C4-2B (cell line): Measurements from ENCODE around the gene KIF5B.
A peak's percentile ranks its signal among the peaks of the same experiment; 100 is the strongest.

ENCODE experiments used
- H3K27ac ChIP-seq: fragments of 450-650 bp; 2 replicates; pipeline ENCODE4 v1.5.1; 2017
- ZFX ChIP-seq: fragments of 450-650 bp; IDR thresholded peaks from 2 replicates; pipeline ENCODE4 v1.6.1; 2017
- TF ChIP-seq, protein P1 (sequence below): fragments of 450-650 bp; conservative IDR thresholded peaks from 2 replicates; pipeline ENCODE4 v1.5.1; 2017; ENCODE audit warnings: mild to moderate bottlenecking

Gene KIF5B

DNA sequence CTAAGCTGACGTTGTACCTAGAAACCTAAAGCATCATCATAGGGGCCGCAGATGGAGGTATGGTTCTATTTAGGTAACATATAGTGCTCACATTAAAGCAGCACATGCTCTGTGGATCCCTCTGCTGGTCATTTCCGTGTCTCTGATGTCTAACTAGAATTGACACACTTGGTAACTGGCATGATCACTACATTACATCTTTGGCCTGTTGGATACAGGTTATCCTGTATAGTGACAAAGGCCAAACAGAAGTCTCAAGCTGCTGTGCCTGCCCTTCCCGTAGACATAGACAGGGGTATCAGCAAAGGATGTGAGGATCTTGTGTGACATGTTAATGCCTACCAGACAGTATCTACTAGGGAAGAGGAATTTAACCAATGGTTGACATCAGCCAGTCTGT, 51.2 kb downstream of the KIF5B start:
- TF ChIP-seq, protein P1, sequence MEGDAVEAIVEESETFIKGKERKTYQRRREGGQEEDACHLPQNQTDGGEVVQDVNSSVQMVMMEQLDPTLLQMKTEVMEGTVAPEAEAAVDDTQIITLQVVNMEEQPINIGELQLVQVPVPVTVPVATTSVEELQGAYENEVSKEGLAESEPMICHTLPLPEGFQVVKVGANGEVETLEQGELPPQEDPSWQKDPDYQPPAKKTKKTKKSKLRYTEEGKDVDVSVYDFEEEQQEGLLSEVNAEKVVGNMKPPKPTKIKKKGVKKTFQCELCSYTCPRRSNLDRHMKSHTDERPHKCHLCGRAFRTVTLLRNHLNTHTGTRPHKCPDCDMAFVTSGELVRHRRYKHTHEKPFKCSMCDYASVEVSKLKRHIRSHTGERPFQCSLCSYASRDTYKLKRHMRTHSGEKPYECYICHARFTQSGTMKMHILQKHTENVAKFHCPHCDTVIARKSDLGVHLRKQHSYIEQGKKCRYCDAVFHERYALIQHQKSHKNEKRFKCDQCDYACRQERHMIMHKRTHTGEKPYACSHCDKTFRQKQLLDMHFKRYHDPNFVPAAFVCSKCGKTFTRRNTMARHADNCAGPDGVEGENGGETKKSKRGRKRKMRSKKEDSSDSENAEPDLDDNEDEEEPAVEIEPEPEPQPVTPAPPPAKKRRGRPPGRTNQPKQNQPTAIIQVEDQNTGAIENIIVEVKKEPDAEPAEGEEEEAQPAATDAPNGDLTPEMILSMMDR: peak; percentile 78
- TF ChIP-seq ZFX: no peak
- no peak overlapping the region for H3K27ac ChIP-seq

DNA sequence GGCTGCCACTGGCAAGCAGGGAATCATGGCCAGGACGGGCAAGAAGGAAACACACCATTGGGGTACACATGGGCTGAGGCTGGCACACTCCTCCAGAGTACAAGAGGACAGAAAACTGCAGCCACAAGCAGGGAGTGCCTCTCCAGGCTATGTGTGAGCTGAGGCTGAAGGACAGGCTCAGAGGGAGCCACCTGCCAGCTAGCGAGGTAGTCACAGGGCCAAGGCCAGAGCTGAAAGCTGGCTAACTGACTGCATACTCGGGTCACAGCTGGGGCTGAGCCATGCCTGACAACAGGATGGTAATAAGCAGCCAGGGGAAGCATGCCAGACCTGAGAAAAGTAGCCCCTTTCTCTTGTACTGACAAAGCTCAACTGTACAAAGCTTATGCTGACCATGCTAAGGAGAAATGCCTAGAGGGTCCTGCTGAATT, 52.0 kb downstream of the KIF5B start:
- TF ChIP-seq ZFX: no peak
- TF ChIP-seq, protein P1: no peak
- no peak overlapping the region for H3K27ac ChIP-seq

DNA sequence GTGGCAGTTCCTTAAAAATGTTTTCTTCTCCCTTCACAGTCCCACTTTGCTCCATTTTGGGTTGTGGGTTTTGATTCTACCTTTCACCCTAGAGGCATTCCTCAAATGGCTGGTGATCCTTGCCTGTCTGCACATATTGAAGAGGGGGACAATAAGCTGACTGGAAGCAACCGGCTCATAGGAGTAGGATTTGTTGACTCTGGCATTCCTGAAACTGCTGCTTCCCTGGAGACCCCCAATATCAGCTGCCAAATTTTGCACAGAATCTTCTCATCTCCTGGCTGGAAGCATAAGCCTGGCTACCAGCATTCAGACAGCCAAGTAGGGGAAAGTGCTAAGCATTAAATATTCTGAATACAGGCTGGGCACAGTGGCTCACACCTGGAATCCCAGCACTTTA, 53.7 kb downstream of the KIF5B start:
- no peak for TF ChIP-seq ZFX
- TF ChIP-seq, protein P1: no peak
- H3K27ac ChIP-seq: no peak overlapping the region

DNA sequence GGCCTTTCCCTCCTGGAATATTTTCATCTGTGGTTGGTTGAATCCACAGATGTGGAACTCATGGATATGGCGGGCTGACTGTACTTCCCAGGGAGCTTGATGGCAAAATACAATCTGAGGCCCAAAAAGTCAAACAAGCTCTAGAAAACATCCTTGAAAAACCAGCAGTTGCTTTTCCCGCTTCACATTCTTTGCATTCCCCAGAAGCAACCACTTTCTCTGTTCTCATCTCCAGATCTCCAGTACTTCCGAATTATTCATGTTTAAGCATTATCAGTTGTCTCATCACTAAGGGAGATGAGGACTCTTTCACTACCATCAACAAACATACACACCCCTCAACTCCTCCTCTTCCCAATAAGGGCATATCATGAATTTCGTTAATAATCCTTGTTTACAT, 55.3 kb downstream of the KIF5B start:
- no peak overlapping the region for H3K27ac ChIP-seq

DNA sequence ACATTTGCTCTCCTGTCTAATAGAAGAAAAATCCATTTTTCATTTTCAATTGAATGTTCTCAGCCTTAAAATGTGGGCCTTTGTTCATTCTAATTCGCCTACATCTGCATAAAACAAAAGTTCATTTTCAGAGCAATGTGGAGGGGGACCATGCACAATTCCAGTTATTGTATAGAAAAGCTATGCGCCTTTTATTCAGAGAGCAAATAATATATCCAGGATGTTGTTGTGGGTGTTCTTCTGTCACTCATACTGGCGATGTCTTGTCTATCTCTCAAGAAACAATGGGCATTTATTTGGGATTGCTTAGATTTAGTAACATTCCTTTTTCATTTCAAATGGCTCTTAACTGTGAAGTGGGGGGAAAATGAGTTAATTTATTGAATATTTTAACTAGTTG, 56.4 kb downstream of the KIF5B start:
- no peak for TF ChIP-seq ZFX
- TF ChIP-seq, protein P1: no peak
- H3K27ac ChIP-seq: no peak overlapping the region

More for the DNA sequence above, 55.3 kb downstream of the KIF5B start:
- TF ChIP-seq, protein P1: no peak
- no peak for TF ChIP-seq ZFX

DNA sequence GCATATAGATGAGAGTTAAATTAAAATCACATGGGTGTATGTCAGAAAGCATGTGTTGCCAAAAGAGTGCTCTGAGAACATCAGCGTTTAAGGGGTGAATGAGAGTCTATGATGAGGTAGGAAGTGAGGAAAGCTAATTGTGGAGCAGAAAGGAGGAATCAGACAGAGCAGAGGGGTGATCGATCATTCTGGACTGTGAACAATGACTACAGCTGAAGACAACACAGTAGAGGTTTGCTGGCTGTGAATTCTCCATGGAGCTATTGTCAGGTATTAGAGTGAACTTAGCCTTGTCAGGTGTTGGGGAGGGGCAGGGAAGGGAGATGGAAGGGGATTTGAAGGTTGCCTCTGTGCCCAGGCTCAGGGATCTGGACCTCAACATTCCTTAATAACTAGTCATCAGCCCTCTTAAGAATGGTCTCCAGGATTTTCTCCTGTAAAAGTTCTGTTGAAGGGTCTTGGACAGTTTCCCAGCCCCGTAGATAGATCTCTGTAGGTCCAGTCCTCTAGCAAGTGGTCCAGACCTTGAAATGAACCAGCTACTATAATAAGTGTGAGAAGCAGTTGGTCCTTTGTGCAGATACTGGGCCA, 57.1 kb downstream of the KIF5B start:
- no peak for TF ChIP-seq ZFX
- TF ChIP-seq, protein P1: no peak
- H3K27ac ChIP-seq: no peak overlapping the region

DNA sequence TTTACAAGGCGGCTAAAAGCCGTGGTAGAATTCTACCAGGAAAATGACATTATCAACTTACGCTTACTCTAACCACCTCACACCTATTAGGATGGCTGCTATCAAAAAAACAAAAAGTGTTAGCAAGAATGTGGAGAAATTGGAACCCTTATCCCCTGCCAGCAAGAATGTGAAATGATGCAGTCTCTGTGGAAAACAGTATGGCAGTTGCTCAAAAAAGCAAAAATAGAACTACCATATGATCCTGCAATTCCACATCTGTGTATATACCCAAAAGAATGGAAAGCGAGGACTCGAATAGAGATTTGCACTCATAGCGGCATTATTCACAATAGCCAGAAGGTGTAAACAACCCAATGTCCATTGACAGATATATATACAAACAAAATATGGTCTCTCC, 61.3 kb downstream of the KIF5B start:
- TF ChIP-seq, protein P1: no peak
- TF ChIP-seq ZFX: no peak
- no peak overlapping the region for H3K27ac ChIP-seq
